Body of pancreas (tissue), 4 donors: ENCODE results near the gene C5.

Experiments
- CTCF ChIP-seq, 7 experiments: fragments of 450-650 bp in 4 of 7; fragments of 200-600 bp in 3 of 7; sonication (generic) in 3 of 7; IDR thresholded peaks; one replicate each; pipeline ENCODE4 v1.5.1; 2016 to 2019; ENCODE audit warnings: antibody characterized with exemption in 7 of 7
- POLR2A ChIP-seq, 3 donors: fragments of 450-650 bp; IDR thresholded peaks; one replicate each; pipeline ENCODE4 v1.6.1; 2016; ENCODE audit warnings: antibody characterized with exemption in 3 of 3, mild to moderate bottlenecking in 2 of 3

DNA sequence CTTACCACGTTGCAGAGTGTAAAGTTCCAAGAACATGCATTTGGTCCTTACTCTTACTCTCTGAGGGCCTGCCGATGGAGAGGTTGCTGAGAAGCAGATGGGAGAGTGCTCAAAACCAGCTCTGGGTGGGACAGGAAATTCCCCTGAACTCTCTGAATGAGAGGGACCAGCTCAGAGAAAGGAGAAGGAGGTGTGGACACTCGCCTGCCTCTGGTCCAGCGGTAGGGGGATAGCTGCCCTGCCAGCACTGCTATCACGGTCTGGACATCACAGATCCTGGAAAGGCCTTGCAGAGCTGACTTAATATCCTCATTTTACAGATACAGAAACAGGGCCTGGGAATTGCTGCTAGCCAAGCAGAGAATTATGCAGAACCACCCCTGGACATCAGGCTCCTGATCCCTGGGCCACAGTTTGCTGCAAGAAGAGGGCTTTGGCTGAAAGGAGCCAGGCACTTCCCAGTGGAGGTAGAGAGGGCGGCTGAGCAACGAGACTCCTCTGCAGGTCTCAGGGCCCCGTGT is 128.4 kb downstream of the C5 start:
- TF ChIP-seq CTCF (IDR thresholded peaks at IDR 0.05), result no peak
- TF ChIP-seq POLR2A (IDR thresholded peaks at IDR 0.05), result no peak
